ENCODE results near the gene MAPK14.

- TF ChIP-seq CTCF (IDR thresholded peaks at IDR 0.05; ENCODE audit: extremely low read depth in 1 of 2, insufficient read depth in 1 of 2, low read depth in 1 of 2, low read length in 2 of 2), result no peak
- no peak for TF ChIP-seq EZH2 (IDR thresholded peaks at IDR 0.05; ENCODE audit: borderline replicate concordance, low read depth, low read length, severe bottlenecking)
- no peak for TF ChIP-seq MAX (IDR thresholded peaks at IDR 0.05; ENCODE audit: insufficient read depth, insufficient read length)
- TF ChIP-seq POLR2A (IDR thresholded peaks at IDR 0.05; ENCODE audit: low read depth, low read length), result no peak
These were observed 50.6 kb downstream of the MAPK14 start for GRCh38 chr6:36078159-36078558.
